Esophagus muscularis mucosa (tissue), 3 donors: ENCODE measurements around the gene CLCN6.

ENCODE experiments used
- CTCF ChIP-seq, 3 experiments: fragments of 200-600 bp in 2 of 3; fragments of 450-650 bp in 1 of 3; sonication (generic) in 2 of 3; IDR thresholded peaks; one replicate each; pipeline ENCODE4 v1.5.1; 2017 to 2019; ENCODE audit warnings: antibody characterized with exemption in 3 of 3, mild to moderate bottlenecking in 2 of 3, moderate library complexity in 1 of 3
- POLR2A ChIP-seq: fragments of 450-650 bp; IDR thresholded peaks from one replicate; pipeline ENCODE4 v1.6.1; 2017; ENCODE audit warnings: antibody characterized with exemption, moderate library complexity, mild to moderate bottlenecking, low read depth

GRCh38 chr1:11804666-11805421 lies 1.1 kb upstream of the CLCN6 start:
- TF ChIP-seq CTCF (IDR thresholded peaks at IDR 0.05) (no peak), POLR2A (peak; percentile 34)
